NCI-H1105 (cell line): ENCODE data around the gene RNF123.

Experiments
- DNase-seq: peaks from one replicate; lab custom pipeline; 2025; lab: John Stamatoyannopoulos, UW

Gene RNF123

DNA sequence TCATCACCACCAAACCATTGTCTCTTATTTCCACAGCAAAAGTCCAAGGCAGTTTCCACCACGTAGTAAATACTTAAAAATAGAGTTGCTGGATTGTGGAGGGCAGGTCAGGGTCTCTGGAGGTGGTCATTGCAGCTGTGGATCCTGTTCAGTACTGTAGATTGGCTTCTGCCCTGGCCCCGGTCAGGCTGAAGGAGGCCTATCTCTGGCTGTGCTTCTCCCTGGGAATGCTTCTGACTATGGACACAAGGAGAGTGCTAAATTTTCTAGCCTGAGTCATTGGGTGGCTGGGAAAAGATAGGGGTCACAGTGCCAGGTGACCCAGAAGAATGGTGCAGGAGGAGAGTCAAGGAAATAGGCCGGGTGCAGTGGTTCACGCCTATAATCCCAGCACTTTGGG is 60.7 kb downstream of the RNF123 start:
- no peak for DNase-seq

DNA sequence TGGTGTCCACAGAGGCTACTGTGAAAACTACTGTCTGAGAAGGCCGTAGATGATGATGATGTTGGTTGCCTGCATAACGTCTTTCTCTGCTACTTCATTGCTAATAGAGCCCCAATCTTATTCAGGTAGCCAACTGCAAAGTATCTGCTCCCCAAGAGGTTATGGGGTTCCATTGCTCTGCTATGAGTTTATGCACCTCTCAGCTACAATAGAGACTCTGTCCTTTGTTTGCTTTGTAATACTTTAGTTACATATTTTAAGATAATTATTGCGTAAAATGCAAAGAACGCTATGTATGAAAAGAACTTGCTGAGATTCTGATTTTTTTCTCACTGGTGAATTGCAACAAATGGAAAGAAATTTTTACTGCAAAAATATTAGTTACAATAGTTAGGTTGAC is 62.1 kb downstream of the RNF123 start:
- DNase-seq: no peak

DNA sequence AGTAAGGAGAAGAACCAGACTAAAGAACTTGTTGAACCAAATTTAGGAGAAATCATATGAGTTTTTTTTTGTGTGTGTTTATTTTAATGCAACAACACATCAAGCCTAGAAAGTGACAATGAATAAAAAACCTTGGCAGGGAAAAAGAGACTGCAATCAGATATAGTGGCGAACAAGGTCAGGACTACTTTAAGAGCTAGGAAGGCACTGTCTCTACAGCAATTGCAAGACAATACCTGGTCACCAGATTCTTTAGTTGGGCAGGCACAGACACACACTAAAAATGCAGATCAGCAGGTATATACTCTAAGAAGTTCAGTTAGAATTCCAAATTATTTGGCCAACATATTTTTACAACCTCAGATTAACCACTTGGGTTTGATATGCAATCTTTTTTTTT is 65.2 kb downstream of the RNF123 start:
- no peak for DNase-seq

DNA sequence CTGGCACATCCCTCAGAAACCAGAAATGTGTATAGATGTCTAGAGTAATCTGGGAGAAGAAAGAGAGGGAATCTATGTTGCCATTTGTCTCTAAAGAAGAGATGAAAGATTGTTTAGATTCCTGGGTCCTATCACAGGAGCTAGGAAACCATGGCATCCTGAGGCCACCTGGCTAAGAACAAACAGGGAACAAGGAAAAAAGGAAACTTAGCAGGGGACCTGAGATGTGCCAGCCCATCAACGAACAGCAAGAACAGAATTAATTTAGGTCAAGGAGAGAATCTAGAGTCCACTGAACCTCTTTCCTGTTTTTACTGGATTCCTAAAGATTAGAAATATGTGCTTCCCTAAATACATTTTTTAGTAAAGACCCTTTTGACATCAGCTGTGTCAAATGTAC is 66.7 kb downstream of the RNF123 start:
- no peak for DNase-seq

DNA sequence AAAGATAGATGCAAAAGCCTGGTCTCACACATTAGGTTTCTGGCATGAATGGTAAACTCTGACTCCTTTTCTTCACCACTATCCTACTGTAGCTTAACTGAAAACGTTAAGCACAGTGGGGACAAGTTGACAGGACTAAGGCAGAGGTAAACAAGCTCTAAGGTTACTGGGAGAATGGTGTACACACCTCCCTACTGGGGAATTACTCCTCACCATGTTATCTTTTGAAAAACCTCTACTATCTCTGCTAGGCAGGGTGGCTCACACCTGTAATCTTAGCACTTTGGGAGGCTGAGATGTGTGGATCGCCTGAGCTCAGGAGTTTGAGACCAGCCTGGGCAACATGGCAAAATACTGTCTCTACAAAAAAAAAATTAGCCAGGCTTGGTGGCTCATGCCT is 67.8 kb downstream of the RNF123 start:
- DNase-seq: no peak

DNA sequence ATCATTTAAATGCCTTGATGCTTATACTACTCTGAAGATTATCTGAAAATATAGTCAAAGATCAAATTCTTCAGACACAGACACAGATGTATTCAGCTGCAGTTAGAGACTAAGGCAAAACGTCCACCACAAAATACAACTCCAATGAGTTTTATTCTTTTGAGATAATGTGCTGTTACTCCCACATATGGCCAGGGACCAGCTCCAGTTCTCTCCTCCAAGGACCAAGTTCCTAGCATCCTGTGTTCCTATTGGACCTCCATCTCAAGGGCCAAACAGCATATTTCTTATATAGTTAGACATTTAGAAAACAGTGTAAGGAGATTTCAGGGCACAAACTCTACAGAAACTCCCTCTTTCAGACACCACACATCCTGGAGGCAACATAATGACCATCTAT is 69.9 kb downstream of the RNF123 start:
- DNase-seq: no peak

DNA sequence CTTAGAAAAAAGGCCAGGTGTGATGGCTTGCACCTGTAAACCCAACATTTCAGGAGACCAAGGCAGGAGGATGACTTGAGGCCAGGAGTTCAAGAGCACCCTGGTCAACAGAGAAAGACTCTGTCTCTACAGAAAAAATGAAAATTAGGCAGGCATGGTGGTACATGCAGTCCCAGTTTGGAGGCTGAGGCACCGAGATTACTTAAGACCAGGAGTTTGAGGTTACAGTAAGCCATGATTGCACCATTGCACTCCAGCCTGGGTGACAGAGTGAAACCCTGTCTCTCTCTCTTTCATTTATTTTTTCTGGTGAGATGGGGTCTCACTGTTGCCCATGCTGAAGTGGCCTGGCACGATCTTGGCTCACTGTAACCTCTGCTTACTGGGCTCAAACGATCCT is 72.3 kb downstream of the RNF123 start:
- no peak for DNase-seq

DNA sequence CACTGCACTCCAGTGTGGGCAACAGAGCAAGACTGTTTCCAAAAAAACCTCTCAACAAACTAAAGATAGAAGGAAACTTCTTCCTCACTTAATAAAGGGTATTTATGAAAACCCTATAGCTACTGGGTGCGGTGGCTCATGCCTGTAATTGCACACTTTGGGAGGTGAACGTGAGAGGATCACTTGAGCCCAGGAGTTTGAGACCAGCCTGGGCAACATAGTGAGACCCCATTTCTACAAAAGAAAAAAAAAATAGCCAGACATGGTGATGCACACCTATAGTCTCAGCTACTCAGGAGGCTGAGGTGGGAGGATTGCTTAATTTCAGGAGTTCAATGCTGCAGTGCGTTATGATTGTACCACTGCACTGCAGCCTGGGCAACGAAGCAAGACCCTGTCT is 74.6 kb downstream of the RNF123 start:
- no peak for DNase-seq

DNA sequence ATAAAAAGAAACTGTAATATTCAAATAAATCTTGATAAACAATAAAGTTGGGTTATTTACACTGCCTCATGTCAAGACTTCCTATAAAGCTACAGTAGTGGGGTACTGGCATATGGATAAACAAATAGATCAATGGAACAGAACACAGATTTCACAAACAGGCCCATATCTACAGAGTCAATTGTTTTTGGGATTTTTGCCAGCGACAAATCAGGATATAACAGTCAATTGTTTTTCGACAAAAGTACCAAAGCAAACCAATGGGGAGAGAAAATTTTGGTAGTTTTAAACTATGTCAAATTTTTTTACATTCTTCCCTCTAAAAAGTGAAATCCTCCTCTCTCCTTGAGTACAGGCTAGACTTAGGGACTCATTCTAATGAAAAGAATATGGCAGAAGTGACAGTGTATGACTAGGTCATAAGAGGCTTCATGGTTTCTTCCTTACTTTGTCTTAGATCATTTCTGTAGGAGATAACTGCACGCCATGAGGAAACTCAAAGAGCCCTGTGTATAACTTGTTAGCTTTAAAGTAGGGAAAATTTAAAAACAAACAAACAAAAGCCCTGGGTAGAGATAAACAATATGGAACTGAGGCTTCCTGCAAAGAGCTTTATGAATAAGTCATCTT is 80.0 kb downstream of the RNF123 start:
- DNase-seq: no peak

DNA sequence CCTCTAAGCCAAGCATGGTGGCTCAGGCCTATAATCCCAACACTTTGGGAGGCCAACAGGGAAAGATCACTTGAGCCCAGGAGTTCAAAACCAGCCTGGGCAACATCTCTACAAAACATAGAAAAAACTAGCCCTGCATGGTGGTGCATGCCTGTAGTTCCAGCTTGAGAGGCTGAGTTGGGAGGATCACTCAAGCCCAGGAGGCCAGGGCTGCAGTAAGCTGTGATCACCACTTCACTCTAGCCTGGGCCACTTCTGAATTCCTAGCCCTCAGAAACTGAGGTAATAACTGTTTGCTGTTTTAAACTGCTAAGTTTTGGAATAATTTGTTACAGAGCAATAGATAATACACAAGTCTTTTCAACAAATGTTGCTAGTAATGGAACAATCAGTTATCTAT is 80.6 kb downstream of the RNF123 start:
- DNase-seq: no peak
